Breast epithelium (tissue), 4 donors: ENCODE measurements around the gene PIK3R5. TPM values are rescaled to one million over a fixed set of nuclear protein-coding genes. Genes with fewer than 3 reads are reported as not detected.

ENCODE experiments used
- DNase-seq, 2 donors: peaks; one replicate each; pipeline ENCODE4 v3.0.0-alpha.2; 2019; ENCODE audit warnings: low spot score in 2 of 2
- H3K27ac ChIP-seq, 2 donors: fragments of 200-600 bp; sonication (generic) in 1 of 2; one replicate each; pipeline ENCODE4 v1.5.1; 2016 to 2019; ENCODE audit warnings: mild to moderate bottlenecking in 1 of 2
- H3K27me3 ChIP-seq, 2 donors: fragments of 200-600 bp; sonication (generic) in 1 of 2; one replicate each; pipeline versions ENCODE4 v1.5.1 to v1.6.0; 2017 to 2019; ENCODE audit warnings: control low read depth in 1 of 2, mild to moderate bottlenecking in 1 of 2
- H3K36me3 ChIP-seq: fragments of 200-600 bp; one replicate; pipeline ENCODE4 v1.5.1; 2019
- H3K4me1 ChIP-seq, 2 donors: fragments of 200-600 bp; sonication (generic); one replicate each; pipeline ENCODE4 v1.5.1; 2016 to 2019; ENCODE audit warnings: control low read depth in 1 of 2
- H3K4me3 ChIP-seq, 3 donors: fragments of 200-600 bp; sonication (generic); 1 replicate in 2 of 3; 2 replicates in 1 of 3; pipeline ENCODE4 v1.5.1; 2016 to 2019; ENCODE audit warnings: mild to moderate bottlenecking in 3 of 3, moderate library complexity in 2 of 3
- H3K9me3 ChIP-seq, 2 donors: fragments of 200-600 bp; sonication (generic) in 1 of 2; one replicate each; pipeline ENCODE4 v1.5.1; 2016 to 2019; ENCODE audit warnings: control low read depth in 1 of 2
- POLR2A ChIP-seq: fragments of 450-650 bp; IDR thresholded peaks from one replicate; pipeline ENCODE4 v1.6.1; 2016; ENCODE audit warnings: antibody characterized with exemption, mild to moderate bottlenecking, moderate library complexity
- POLR2AphosphoS5 ChIP-seq, 3 donors: sonication (generic); formaldehyde crosslinking; IDR thresholded peaks; one replicate each; pipeline ENCODE4 v1.6.1; 2017; ENCODE audit warnings: antibody characterized with exemption in 3 of 3
- intact Hi-C: fragments of 100-400 bp; cut with DNase I; formaldehyde crosslinking; loops from one replicate; pipeline ENCODE4 v1.15.1; 2023; ENCODE audit warnings: low total_unique reads
- total RNA-seq, 3 donors: library from RNA; depleted of rRNA; stranded (reverse); fragments of >200 nt; gene quantifications; one replicate each; pipeline ENCODE4 v1.1.0, GENCODE V29; 2016
- TF ChIP-seq, protein P1 (sequence below), 3 donors: fragments of 450-650 bp; IDR thresholded peaks; one replicate each; pipeline ENCODE4 v1.5.1; 2016 to 2017; ENCODE audit warnings: antibody characterized with exemption in 3 of 3, mild to moderate bottlenecking in 3 of 3, moderate library complexity in 3 of 3

The PIK3R5 gene
- total RNA-seq, 3 donors from 2014 or later: 9.8 to 28.6 (median 12.3) TPM

DNA sequence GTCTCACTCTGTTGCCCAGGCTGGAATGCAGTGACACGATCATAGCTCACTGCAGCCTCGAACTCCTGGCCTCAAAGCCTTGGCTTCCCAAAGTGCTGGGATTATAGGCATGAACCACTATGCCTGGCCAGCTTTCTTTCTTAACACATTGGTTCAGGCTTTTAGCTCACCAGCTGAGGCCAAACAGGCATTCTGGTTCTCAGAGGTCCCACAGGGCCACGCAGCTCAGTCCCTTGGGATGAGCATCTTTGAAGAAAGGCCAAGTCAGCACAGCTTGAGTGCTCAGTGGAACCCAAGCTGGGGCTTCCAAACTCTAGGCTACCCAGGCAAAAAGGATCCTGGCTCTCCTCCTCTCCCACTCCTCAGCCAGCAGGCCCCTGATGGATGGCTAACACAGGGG, 2.5 kb downstream of the PIK3R5 start:
- Histone ChIP-seq H3K36me3 (no peaks in the 10 kb centered on the region), H3K9me3 (no peaks in the 10 kb centered on the region), H3K4me1 (no peaks in the 10 kb centered on the region), H3K4me3 (no peak overlapping the region), H3K27me3 (peaks cover 6 to 28% of the 10 kb centered on the region in 2 donors), H3K27ac (no peak overlapping the region)
- no peak for DNase-seq
- TF ChIP-seq POLR2A (no peak), POLR2AphosphoS5 (IDR thresholded peaks at IDR 0.05) (no peak)
- TF ChIP-seq, protein P1, sequence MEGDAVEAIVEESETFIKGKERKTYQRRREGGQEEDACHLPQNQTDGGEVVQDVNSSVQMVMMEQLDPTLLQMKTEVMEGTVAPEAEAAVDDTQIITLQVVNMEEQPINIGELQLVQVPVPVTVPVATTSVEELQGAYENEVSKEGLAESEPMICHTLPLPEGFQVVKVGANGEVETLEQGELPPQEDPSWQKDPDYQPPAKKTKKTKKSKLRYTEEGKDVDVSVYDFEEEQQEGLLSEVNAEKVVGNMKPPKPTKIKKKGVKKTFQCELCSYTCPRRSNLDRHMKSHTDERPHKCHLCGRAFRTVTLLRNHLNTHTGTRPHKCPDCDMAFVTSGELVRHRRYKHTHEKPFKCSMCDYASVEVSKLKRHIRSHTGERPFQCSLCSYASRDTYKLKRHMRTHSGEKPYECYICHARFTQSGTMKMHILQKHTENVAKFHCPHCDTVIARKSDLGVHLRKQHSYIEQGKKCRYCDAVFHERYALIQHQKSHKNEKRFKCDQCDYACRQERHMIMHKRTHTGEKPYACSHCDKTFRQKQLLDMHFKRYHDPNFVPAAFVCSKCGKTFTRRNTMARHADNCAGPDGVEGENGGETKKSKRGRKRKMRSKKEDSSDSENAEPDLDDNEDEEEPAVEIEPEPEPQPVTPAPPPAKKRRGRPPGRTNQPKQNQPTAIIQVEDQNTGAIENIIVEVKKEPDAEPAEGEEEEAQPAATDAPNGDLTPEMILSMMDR (IDR thresholded peaks at IDR 0.05): no peak
- intact Hi-C loops: no loop called here

DNA sequence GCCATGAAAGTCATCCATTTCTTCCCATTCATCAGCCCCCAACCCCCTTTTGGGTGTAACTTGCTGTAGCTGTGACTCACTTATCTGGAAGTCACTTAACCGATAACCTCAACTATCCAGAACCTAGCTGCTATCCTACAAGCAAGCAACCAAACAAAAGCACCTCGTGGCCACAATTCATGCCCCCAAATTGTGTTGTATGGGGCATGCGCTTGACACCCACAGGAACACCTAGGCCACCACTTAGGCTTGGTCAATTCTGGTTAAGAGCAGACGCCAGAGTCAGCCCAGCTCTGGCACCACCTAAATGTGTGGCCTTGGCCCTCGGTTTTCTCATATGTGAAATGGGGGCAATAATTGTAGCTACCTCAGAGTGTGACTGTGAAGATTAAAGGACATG, 3.7 kb downstream of the PIK3R5 start:
- TF ChIP-seq, protein P1 (IDR thresholded peaks at IDR 0.05): no peak
- no peak for TF ChIP-seq POLR2AphosphoS5 (IDR thresholded peaks at IDR 0.05)
- no peak for TF ChIP-seq POLR2A
- Histone ChIP-seq H3K4me1 (no peaks in the 10 kb centered on the region), H3K4me3 (no peak overlapping the region), H3K9me3 (no peaks in the 10 kb centered on the region), H3K27me3 (peaks cover 6 to 24% of the 10 kb centered on the region in 2 donors), H3K36me3 (no peaks in the 10 kb centered on the region), H3K27ac (no peak overlapping the region)
- no peak for DNase-seq
- intact Hi-C loops: no loop called here

DNA sequence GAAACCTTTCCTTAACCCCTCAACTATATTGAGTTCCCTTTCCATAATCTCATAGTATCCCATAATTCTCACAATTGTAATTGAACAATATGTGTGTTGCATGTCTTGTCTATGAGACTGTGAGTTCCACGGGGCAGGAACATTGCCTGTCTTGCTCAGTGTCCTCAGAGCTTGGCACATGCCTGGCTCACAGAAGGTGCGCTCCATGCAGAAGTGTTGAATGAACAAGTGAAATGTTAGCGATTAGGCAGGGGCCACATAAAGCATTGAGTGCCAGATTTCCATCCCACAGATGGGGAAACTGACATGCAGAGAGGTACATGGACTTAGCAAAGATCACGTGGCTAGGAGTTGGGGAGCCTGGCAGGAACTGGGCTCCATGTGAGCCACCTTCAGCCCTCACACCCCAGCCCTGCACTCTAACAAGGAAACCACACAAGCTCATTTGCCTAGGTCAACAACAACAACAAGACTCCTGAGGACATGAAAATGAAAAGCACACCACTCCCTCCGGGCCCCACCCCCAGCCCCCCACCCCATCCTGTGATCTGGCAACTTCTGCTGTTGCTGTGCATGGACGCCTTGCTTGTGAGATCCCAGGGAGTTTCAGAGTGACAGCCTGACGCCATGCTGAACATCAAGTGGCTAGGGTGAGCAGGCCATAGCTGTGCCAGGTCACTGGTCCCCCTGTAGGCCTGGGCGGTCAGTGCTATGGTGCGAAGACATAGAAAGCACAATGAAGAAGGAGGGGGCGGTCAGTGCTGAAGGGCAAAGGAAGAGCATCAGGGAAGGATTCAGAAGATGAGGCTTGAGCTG, 5.0 kb downstream of the PIK3R5 start:
- H3K4me1 ChIP-seq: no peaks in the 10 kb centered on the region
- TF ChIP-seq POLR2A (no peak), POLR2AphosphoS5 (IDR thresholded peaks at IDR 0.05) (no peak)
- TF ChIP-seq, protein P1 (IDR thresholded peaks at IDR 0.05): no peak
- no peaks in the 10 kb centered on the region for H3K36me3 ChIP-seq
- DNase-seq: no peak
- H3K9me3 ChIP-seq: no peaks in the 10 kb centered on the region
- H3K27me3 ChIP-seq: peaks cover 4 to 13% of the 10 kb centered on the region in 2 donors
- H3K4me3 ChIP-seq: no peak overlapping the region
- H3K27ac ChIP-seq: no peak overlapping the region
- intact Hi-C loops: no loop called here

DNA sequence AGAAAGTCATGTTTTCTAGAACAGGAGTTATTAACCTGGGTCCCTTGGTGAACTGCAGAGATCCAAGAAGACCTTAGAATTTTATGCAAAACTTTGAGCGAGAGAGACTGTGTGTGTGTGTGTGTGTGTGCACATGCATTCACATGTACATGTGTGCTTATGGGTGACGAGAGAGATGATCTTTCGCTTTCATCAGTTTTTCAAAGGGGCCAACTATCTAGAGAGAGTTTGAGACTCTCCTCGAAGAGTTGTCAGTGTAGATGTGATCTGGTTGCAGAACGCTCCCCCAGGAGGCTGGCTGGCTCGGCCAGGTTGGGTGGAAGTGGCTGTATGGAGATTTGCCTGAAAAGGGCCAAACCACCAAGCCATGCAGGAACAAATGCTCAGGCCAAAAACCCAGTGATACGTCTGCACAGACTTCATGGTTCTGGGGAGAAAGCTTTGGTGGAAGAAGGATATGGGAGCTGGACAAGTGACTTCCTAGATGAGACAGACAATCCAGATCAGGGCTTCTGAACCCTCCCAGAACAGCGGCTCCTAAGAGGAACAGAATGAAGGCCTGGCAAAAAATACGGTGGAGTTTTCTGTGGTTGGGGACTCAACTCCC, 6.1 kb downstream of the PIK3R5 start:
- TF ChIP-seq, protein P1 (IDR thresholded peaks at IDR 0.05): no peak
- TF ChIP-seq POLR2AphosphoS5 (IDR thresholded peaks at IDR 0.05) (no peak), POLR2A (no peak)
- Histone ChIP-seq H3K4me1 (no peaks in the 10 kb centered on the region), H3K4me3 (no peak overlapping the region), H3K27ac (no peak overlapping the region), H3K9me3 (no peaks in the 10 kb centered on the region), H3K36me3 (no peaks in the 10 kb centered on the region), H3K27me3 (peaks cover 0 to 4% of the 10 kb centered on the region in 2 donors)
- no peak for DNase-seq
- intact Hi-C loops: loop anchor here (2.0 kb wide), 1 partner anchor 53 kb away; no protein-coding TSS in a partner anchor

DNA sequence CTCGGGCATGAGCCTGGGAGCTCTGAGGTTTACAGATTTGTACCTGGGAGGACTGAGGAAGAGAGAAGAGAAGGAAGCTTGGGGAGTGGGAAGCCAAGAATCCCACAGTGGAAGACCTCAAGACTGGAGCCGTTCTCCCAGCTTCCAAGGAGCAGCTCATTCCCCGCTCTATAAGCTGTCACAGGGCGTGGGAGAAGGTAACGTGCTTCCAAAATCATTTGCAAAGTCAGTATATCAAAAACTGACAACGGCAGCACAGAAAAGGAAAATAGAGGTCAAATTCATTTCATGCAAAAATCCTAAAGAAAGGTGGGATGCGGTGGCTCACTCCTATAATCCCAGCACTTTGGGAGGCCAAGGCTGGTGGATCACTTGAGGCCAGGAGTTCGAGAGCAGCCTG, 7.8 kb downstream of the PIK3R5 start:
- H3K27me3 ChIP-seq: no peaks in the 10 kb centered on the region
- intact Hi-C loops: loop anchor here (2.0 kb wide), 1 partner anchor 51 kb away; no protein-coding TSS in a partner anchor
- H3K9me3 ChIP-seq: no peaks in the 10 kb centered on the region
- TF ChIP-seq POLR2A (no peak), POLR2AphosphoS5 (IDR thresholded peaks at IDR 0.05) (no peak)
- TF ChIP-seq, protein P1 (IDR thresholded peaks at IDR 0.05): no peak
- H3K4me1 ChIP-seq: no peaks in the 10 kb centered on the region
- DNase-seq: no peak
- no peaks in the 10 kb centered on the region for H3K36me3 ChIP-seq
- H3K27ac ChIP-seq: no peak overlapping the region
- no peak overlapping the region for H3K4me3 ChIP-seq
